D721Med (cell line): ENCODE measurements around the gene PDGFD.

Experiments used
- DNase-seq: peaks from one replicate; pipeline ENCODE4 v3.0.0; 2011; ENCODE audit warnings: low spot score; ENCODE audit not compliant: insufficient read length
- FAIRE-seq: peaks from 2 replicates; lab custom pipeline; 2011; peaks lifted over from hg19 to GRCh38; lab: Jason Lieb, UNC
- CTCF ChIP-seq: IDR thresholded peaks from 2 replicates; pipeline ENCODE4 v1.5.1; 2012; ENCODE audit warnings: mild to moderate bottlenecking, control low read depth; ENCODE audit not compliant: insufficient read depth; ENCODE audit errors: missing control alignments

The PDGFD gene

DNA sequence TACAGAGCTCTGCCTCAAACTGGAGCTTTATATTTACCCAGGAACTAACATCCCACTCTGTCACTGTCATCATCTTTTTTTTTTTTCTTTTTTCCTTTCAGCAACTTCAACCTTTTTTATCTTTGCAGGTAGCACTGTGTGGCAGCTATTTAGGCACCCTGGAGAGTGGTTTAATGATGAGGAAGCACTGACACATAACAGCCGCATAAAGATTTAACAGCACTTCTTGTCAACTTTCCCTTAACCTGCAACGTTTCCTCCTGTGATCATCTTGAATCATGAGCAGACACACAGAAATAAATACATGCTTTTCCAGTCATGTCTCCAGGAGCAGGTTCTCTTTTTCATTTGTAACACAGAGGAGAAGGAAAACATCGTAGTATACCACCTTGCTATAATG lies 34.8 kb downstream of the PDGFD start:
- no peak for TF ChIP-seq CTCF
- FAIRE-seq (no peak), DNase-seq (no peak)

DNA sequence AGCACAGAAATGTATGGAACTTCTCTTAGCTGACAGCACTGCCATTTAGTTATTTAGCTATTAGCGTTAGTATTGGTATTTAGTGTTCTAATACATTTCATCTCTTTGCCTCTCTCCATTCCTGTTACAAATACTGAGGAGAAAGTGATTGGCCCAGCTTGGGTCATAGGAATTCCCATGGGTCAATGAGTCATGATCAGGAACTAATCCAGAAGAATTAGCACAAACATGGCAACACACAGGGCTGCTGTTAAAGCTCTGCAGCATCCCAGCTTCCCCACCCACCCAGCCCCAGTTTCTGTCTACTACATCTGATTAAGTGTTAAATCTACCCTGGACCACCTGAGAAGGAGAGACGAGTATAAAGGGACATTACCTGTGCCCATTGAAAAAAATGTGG lies 36.1 kb downstream of the PDGFD start:
- no peak for FAIRE-seq
- DNase-seq = no peak
- no peak for TF ChIP-seq CTCF

DNA sequence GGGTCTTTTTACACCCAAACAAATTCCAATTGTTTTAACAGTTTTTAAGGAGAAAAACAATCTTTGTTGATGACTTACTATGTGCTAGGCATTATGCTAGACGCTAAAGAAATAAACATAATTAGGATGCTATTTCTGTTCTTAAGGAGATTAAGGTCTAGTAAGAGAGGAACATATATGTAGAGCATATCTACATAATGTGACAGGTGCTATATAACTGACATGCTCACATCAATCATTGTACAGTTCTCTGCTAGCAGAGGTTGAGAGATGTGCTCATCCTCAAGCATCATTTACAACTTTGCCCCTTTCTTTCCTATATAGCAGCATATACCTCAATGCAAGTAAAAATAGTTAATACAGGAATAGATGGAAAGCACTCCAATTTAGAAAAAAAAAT lies 37.5 kb downstream of the PDGFD start:
- DNase-seq (no peak), FAIRE-seq (no peak)
- no peak for TF ChIP-seq CTCF

DNA sequence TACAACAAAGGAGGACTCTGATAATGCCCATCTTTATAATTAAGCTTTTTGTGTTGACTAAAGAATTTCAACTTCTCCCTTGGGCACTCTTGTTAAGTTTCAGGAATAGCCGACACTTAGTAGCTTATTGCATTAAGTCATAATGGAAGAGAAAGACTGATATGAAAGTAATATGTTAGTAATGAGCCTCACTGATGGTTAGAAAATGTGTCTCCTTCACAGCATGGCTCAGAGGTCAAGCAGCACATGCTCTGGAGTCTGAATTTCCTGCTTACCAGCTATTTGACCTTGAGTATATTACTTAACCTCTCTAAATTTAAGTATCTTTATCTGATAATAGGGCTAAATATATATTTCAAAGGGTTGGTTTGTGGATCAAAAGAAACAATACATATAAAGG lies 39.0 kb downstream of the PDGFD start:
- FAIRE-seq (no peak), DNase-seq (no peak)
- no peak for TF ChIP-seq CTCF

DNA sequence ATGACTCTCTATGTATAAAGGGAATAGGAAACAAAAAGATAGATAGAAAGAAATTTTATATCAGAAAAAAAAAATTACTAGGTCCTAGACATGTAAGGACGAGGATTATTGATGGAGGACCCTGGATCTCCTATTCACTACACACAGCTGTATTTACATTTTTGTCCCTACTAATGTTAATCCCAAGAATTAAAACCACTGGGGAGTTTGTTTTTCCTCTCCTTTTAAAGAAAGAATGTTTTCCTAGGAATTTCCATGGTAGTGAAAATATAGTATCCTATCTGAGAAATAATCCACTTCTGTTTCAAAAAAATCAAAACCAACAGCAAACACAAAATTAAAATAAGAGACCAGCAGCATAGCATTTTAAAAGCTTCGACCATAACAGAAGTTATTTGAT lies 41.1 kb downstream of the PDGFD start:
- FAIRE-seq (no peak), DNase-seq (no peak)
- no peak for TF ChIP-seq CTCF

- FAIRE-seq = no peak
- TF ChIP-seq CTCF = no peak
- no peak for DNase-seq
Measured at GRCh38 chr11:104122011-104122635, 41.8 kb downstream of the PDGFD start.

DNA sequence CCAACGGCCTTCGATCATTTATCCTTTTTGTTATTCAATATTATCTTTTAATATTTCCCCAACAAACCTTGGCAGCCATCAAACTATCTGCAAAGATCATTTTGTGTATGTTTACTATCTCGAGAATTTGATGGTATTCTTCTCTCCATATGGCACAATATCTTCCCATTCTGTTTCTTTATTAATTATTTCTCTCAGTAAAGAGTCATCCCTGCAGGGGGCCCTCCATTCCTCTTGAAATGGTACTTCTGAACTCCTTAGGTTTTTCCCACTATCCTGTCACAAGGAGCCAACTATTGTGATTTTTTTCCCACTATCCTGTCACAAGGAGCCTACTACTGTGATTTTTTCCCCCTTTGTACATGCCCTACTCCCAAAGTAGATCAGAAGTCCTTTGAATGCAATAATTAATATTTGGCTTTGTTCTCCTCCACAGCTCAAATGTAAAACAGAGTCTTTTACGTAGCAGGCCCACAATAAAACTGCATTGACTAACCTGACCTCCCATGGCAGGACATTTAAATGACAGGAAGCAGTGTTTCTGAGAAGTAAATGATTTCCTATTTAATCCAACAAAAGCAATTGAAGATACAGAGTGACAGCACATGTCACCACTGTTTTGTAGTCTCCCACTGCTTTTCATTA lies 43.3 kb downstream of the PDGFD start:
- no peak for TF ChIP-seq CTCF
- no peak for DNase-seq
- FAIRE-seq = no peak
